NCI-H2171 (cell line): ENCODE results near the gene TIMM44.
A peak's percentile ranks its signal among the peaks of the same experiment; 100 is the strongest.
"Not testable (repeated sequence)": the region's sequence is repeated elsewhere in the genome, so short reads cannot be mapped to it uniquely, and the experiment has no call there.

Experiments used
- DNase-seq: peaks from one replicate; lab custom pipeline; 2025; lab: John Stamatoyannopoulos, UW

The TIMM44 gene

DNA sequence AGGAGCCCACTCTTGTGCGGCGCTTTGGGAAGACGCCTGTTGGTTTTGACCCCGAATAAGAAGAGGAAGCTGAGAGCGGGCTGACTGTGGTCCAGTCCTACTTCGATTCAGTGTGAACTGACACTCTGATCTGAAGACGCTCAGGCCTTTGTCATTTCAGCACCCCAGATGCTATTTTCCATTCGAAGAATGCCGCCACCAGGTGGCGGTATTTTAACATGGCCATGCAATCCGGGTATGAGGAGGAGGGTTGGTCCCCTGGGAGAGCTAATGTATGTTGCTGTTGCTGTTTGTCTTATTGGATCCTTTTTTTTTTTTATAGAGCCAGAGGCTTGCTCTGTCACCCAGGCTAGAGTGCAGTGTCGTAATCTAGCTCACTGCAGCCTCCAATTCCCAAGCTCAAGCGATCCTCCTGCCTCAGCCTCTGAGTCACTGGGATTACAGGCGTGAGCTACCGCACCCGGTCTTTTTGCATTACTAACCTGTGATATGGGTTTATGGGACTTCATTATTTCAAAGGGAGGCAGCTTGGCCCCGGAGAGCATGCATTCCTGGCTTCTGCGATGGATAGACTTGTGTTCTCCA, 803 bp upstream of the TIMM44 start:
- peak; percentile 98 for DNase-seq

- DNase-seq = no peak
Observed at GRCh38 chr19:7942981-7943443, 454 bp downstream of the TIMM44 start.

DNA sequence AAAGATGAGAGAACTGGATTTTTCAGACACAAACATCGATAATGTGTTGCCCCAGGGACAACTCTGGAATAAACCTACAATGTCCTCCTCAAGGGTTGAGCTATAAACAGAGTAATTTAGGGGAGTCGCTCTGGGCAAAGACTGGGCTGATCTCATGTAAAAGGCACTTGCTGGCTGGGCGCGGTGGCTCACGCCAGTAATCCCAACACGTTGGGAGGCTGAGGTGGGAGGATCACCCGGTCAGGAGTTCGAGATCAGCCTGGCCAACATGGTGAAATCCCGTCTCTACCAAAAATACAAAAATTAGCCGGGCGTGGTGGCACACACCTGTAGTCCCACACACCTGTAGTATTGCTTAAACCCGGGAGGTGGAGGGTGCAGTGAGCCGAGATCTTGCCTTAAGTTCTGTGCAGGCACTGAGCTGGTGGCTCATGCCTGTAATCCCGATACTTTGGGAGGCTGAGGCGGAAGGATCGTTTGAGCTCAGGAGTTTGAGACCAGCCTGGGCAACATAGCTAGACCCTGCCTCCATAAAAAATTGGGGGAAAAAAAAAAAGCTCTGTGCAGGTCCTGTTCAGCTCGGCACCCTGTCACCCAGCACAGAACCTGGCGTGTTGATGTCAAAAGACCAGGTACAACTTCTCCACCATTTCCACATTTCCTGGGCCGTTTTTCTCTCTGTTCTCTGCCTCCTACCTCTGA, 1.4 kb downstream of the TIMM44 start:
- no peak for DNase-seq

GRCh38 chr19:7940841-7941240, 2.6 kb downstream of the TIMM44 start:
- DNase-seq = no peak

DNA sequence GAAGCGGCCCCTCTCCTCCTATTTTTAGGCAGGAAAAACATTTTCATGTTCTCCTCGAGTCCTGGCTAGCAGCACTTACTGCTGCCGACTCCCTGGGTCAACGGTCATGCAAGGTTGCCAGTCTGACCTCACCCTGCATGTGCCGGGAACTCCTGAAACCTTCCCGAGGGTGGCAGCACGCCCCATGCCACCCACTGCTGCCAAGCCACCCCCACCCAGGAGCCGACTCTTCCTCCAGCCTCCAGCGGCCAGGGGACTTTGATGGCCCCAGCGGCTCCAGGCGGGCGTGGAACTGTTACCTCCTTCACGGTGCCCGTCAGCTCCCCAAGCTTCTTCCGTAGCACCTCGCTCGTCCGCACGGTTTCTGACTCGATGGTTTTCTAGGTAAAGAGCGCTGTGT, 8.7 kb downstream of the TIMM44 start:
- DNase-seq = no peak

DNA sequence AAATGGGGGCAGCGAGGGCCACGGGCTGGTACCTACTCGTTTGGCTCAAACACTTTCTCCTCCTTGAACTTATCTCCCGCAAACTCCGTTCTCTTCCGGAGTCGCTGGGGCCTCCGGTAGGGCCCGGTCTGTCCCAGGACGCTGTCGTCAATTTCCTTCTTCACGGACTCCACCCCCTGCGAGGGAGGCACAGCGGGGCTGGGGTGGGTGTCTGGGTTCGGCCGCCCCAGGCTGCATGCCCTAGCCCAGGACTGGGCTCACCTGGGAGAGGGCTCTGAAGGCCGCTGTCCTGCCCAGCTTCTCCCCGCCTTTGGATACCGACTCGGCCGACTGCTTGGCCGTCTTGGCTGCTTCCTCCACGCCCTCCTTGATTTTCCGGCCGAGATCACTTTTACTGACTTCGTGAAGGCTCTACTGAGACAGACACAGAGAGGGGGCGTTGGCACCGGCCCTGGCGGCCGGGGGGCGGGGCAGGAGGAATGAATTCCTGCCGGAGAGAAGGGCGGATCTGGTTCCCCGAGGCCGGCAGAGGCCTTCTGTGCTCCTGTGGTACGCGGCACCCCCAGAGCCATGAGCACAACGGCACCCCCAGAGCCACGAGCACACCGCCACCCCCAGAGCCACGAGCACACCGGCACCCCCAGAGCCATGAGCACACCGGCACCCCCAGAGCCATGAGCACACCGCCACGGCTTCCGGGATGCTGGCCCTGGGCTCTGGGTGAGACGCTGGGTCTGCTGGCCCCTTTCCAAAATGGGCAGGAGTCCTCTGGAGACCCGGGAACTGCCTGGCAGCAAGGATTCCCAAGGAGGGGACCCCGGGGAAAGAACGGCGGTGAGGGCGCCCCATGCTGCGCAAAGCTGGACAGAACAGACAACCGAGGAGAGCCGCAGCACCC, 9.4 kb downstream of the TIMM44 start:
- DNase-seq = no peak

DNA sequence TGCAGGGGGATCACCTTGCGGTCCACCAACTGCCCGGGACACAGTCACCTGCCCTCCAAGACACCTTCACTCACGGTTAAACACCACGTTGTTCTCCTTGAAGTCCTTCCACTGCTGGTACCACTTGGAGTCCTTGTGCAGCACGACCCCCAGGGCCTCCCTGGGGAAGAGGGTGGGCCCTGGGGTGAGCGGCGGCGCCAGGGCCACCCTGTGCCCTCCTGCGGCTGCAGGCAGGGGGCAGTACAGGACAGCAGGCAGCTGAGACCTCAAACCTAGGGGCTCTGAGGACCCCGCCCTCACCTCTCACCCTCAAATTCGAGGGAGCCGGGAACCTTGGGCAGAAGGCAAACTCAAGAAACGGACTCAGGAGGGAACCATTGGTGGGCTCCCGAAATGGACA, 10.1 kb downstream of the TIMM44 start:
- no peak for DNase-seq

GRCh38 chr19:7932930-7933300, 10.6 kb downstream of the TIMM44 start:
- DNase-seq = no peak

GRCh38 chr19:7932276-7932929, 11.1 kb downstream of the TIMM44 start:
- no peak for DNase-seq

DNA sequence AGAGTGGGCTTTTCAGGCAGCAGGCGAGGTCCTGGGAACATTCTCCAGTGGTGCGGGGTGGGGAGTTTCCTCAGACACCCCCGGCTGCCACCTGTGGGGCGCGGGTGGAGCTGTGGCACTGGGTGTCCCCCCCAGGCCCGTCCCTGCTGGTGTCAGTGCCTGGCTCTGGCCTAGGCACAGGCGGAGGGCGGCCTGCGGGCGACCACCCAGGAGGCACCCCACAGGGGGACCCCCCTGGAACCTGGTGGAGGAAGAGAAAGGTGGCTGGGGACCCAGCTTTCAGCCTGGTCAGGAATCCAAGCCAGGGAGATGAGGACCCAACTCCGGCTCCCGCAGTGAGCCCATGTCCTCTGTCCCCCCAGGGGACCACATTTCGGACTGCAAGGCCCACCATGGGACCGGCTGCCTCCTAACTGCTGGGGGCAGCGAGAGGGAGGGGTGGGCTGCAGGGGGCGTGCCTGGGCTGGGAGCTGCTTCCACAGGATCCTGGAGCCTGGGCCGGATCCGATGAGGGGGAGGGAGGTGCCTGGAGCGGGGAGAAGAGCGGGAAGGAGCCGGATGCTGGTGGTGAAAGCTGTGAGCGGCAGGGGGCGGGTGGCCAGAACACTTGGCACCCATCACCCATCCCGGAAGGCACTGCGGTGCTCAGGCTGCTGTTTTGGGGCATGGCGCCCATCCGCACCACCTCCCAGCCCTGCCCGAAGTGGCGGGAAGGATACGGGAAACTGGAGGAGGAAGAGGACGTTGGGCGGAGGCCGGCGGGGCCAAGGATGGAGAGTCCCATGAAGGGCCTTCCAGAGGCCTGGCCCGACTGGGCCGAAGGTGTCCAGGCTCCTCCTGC, 12.0 kb downstream of the TIMM44 start:
- no peak for DNase-seq

- no peak for DNase-seq
Observed at GRCh38 chr19:7930765-7931164, 12.7 kb downstream of the TIMM44 start.

- DNase-seq = not testable (repeated sequence)
Observed at GRCh38 chr19:7930030-7930429, 13.4 kb downstream of the TIMM44 start.

DNA sequence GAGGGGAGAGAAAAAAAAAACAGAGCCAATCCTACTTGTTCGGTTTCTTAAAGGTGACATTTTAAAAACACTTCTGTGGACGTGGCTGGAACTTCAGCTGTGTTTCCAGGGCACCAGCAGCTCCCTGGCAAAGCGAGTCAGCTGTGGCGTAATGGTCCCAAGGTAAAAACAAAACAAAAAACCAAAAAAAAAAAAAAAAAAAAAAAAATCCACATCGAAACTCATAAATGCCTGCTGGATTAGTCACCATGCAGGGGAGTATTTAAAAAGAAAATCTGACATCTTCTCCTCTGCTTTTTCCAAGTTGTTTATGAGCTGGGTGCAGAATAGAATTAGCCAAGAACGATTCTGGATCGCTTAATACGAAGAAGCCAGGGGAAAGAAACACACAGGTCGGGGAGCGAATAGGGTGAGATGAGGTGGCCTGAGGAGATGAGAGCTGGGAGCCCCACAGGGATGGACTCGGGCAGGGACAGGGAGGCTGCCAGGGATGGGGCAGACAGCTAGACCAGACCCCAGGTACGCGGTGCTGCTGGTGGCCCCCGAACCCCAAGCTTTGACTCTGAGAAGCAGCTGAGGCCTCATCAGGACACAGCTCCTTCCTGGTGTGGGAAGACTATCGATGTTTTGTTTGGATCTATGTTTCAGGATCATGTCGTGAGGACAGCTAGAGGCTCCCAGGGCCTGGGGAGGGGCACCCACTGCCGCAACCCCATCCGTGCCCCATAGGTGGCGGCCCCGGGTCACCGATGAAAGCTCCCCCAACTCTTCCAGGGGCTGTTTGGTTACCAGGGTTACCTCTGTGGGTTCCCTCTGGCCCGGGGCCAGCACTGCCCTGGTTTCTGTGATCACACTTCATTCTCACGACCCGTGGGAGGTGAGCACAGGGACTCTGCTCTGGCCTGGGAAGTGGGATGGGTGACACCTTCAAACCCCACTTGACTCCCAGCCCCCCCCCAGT, 14.4 kb downstream of the TIMM44 start:
- DNase-seq = peak; percentile 47

DNA sequence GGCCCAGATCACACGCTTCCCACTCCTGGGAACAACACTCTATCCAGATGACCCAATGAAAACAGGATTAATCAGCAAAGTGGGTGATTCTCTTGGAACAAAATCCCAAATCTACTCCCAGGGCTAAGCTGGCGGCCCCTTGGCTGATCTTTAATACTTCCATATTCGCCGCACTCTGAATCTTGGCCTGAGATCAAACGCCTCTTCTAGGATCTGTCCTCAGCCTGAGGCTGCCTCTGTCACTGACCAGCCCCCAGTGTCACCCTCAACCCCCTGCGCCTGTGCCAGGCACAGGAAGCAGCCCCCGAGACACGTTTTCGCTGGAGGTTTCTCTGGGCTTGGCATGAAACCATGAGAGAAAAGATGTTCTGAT, 15.1 kb downstream of the TIMM44 start:
- DNase-seq = no peak

DNA sequence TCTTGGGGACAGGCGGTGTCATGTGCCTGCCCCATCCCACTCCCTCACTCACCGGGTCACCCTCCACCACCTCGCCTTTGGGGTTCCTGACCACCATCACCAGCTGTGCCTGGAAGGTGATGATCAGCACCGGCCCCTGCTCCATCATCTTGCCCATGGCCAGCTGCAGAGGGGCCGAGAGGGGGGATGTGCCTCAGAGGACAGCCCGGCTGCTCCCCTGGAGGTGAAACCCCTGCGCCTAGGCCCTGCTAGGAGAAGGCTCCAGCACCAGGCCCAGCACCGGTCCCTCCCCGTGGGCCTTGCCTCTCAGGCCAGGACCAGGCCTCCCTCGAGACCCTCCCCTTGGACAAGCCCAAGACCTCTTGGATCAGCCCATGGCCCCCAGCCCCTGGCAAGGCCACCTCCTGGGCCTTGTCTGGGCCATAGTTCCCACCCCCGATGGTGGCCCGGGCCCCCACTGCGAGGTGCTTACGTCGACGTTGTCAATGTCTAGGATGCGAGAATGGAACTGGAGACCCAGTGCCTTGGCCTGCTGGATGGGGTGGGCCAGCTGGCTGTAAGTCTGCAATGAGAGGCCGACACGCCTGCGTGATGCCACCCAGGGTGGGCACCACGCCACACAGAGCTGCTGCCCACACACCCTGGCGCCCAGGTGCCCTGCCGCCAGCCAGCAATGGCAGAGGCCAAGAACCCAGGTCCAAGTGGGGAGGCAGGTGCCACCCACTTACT, 15.7 kb downstream of the TIMM44 start:
- no peak for DNase-seq

DNA sequence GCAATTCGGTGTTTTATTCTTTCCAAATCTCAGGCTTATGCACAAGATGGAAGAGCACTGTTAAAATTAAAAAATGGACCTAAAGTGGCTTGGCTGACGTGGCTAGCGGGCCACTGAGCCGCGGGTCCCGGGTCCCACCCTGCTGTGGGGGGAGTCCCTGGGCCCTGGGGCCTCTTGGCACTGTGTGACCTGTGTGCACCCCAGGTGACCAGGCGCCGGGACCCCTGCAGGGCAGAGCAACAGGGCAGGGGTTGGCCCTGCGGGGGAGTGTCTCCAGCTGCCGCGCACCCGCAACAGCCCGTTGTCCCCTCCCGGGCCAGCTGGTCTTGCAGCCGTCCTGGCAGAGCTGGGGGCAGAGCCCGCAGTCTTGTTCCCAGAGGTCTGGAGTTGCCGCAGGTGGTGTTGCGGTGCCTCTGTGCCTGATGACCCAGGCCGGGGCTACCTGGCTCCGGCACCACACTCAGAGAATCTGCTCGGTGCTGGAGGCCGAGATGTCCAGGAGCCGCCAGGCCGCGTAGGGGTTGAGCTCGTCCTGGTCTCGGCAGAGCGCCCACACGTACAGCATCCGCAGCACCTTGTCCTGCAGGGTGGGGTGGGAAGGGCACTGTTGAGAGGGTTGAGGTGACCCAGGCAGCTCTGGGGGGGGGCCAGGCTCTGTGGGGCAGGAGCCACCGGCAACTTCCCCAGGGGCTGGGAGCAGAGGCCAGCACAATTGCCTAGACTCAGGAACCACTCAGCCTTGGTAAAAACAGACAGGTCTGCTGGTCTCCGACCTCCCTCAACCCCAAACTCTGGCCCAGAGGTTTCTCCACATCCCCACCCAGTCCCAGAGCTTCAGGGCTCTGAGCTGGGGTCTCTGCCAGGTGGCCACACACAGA, 16.5 kb downstream of the TIMM44 start:
- no peak for DNase-seq

- peak; percentile 54 for DNase-seq
Observed at GRCh38 chr19:7926021-7926726, 17.3 kb downstream of the TIMM44 start, which contains the start of gene CTXN1. Gene CTXN1, minus strand, starts transcription at chr19:7926135. Its CDS starts 597 bp downstream, at chr19:7925538.
